NK-92 treated with Interleukin-12 subunit alpha and Interleukin-12 subunit beta, amount 100 ng/mL, for 24 hours (cell line): ENCODE measurements around the gene FBXL19.

Experiments used
- DNase-seq: peaks from one replicate; lab custom pipeline; 2025; lab: John Stamatoyannopoulos, UW

Gene FBXL19

DNA sequence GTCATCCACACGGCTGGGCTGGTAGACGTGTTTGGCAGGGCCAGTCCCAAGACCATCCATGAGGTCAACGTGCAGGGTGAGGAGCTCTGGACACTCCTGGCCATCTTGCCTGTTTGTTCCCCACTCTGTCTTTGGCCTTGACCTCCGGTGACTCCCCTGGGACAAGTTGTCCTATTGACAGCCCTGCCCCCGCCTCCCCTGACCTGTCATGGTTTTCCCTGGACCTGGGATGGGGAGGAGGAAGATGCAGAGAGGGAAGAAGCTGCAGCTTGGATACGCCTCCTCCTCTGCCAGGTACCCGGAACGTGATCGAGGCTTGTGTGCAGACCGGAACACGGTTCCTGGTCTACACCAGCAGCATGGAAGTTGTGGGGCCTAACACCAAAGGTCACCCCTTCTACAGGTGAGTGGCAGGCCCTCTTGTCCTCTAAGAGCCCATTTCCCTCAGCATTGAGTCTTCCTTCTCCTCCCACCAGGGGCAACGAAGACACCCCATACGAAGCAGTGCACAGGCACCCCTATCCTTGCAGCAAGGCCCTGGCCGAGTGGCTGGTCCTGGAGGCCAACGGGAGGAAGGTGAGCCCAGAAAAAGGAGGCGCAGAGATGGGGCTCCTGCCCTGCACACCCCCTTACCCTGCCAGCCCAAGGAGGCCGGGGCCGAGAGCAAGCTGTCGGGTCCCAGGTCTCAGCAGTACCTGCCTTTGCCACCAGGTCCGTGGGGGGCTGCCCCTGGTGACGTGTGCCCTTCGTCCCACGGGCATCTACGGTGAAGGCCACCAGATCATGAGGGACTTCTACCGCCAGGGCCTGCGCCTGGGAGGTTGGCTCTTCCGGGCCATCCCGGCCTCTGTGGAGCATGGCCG lies 63.0 kb downstream of the FBXL19 start:
- DNase-seq: no peak

DNA sequence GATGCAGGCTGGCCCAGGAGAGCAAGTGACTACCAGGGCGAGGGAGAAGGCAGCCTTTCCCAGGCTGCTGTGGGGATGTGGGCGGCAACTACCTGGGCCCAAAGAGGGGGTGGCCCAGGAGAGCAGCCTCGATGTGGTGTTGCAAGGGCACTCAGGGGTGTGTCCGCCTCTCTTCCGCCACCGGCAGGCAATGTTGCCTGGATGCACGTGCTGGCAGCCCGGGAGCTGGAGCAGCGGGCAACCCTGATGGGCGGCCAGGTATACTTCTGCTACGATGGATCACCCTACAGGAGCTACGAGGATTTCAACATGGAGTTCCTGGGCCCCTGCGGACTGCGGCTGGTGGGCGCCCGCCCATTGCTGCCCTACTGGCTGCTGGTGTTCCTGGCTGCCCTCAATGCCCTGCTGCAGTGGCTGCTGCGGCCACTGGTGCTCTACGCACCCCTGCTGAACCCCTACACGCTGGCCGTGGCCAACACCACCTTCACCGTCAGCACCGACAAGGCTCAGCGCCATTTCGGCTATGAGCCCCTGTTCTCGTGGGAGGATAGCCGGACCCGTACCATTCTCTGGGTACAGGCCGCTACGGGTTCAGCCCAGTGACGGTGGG lies 64.3 kb downstream of the FBXL19 start:
- no peak for DNase-seq

- DNase-seq: no peak
Observed at GRCh38 chr16:30989469-30990047, 66.2 kb downstream of the FBXL19 start.

DNA sequence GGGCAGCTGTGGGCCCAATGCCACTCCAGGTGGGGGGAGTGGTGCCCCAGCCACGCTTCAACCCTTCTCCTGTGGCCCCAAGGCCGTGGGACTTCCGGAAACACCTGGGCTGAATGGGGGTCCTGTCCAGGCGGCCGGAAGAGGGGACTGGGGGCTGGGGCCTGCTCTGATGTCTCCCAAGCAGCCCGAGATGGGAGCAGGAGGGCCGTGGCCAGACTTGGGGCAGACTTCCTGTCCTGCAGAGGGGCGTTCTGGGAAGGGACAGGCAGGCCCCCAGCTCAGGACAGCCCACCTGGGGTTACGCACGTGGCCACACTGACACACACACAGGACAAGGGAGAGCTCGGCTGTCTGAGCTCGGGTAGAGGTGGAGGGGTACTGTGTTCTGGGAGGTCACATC lies 66.7 kb downstream of the FBXL19 start:
- no peak for DNase-seq

DNA sequence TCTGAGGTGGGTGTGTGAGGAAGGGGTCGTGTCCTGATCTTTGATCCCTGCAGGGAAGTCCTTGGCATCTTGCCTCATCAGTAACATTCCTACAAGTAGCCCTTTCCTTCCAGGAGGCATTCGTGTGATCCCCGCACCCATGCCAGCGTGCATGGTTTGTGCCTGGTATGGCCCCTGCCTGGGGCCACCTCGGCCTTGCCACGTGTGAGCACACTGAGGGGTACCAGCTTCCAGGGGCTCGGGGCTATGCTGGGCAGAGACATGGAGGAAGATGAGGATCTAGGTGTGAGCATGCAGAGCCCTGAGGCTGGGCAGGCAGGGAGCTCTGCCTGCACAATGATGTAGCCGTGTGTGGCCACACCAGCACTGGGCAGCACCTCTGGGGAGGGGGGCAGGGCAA lies 67.7 kb downstream of the FBXL19 start:
- no peak for DNase-seq

- DNase-seq: no peak
Observed at GRCh38 chr16:30992276-30992780, 69.0 kb downstream of the FBXL19 start.

DNA sequence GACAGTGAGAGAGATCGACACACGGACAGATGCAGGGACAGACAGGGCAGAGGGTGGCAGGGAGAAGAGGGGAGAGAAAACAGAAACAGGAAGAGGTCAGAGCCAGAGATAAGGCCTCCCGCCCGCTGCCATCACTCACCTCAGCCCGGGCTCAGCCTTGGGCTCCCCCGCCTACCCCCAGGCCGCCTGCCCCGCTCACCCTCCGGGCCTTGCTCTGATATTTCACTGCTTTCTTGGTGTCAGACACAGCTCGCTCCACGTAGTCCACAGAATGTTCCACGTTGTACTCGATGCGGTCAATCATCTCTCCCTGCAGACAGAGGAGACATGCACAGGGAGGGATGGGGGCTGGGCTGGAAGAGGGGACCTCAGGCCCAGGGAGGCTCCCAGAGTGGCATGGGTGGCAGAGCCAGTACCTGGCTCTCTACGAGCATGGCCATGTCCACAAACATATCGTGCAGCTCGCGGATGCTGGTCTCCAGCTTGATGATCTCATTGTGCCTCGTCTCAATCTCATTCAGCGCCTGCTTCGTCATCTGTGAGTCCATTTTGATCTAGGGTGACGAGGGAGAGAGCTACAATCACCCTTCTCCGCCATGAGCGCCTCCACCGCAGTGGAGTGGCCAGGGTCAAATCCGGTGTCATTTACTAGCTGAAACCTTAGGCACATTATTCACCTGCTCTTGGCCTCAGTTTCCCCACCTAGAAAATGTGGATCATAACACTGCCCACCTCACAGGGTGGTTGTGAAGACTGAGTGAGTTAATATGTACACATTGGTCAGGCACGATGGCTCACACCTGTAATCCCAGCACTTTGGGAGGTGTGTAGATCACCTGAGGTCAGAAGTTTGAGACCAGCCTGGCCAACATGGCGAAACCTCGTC lies 69.8 kb downstream of the FBXL19 start:
- no peak for DNase-seq

DNA sequence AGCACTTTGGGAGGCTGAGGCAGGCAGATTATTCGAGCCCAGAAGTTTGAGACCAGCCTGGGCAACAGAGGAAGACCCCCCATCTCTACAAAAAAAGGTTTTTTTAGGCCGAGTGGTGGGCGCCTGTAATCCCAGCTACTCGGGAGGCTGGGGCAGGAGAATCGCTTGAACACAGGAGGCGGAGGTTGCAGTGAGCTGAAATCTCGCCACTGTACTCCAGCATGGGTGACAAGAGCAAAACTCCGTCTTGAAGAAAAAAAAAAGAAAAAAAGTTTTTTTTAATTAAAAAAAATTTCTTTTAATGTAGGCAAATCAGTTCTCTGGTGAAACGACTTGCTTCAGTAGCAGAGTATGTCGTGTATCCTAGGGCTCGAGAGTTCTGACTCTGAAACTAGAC lies 72.6 kb downstream of the FBXL19 start:
- no peak for DNase-seq

DNA sequence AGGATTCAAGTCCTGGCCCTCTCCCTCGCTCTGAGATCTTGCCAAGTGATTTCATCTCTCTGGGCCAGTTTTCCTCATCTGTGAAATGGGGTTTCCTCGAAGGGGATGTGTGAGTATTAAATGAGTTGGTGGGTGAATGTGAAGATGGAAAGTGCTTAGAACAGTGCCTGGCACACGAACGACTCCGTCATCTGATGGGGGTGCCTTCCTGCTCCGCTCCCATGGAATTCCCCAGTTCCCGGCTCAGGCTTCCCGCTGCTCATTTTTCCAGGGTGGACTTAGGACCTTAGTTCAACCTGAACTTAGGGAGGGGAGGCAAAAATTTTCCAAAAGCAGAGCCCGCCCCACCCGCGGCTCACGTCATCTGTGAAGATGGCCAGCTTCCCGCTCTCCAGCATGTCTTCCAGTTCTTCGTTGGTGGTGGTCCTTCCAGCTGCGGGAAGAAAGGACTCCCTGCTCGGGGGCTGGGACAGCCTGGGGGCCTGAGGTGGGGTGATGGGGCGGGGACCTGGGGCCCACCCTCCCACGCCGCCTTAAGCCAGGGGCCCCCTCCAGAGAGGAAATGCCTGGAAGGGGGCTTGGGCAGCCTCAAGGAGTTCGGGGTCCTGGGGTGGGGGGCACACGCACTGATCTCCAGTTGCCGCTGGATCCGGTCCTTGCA lies 73.1 kb downstream of the FBXL19 start:
- DNase-seq: no peak

GRCh38 chr16:30996985-30997724 lies 73.8 kb downstream of the FBXL19 start:
- DNase-seq: peak; percentile 69

DNA sequence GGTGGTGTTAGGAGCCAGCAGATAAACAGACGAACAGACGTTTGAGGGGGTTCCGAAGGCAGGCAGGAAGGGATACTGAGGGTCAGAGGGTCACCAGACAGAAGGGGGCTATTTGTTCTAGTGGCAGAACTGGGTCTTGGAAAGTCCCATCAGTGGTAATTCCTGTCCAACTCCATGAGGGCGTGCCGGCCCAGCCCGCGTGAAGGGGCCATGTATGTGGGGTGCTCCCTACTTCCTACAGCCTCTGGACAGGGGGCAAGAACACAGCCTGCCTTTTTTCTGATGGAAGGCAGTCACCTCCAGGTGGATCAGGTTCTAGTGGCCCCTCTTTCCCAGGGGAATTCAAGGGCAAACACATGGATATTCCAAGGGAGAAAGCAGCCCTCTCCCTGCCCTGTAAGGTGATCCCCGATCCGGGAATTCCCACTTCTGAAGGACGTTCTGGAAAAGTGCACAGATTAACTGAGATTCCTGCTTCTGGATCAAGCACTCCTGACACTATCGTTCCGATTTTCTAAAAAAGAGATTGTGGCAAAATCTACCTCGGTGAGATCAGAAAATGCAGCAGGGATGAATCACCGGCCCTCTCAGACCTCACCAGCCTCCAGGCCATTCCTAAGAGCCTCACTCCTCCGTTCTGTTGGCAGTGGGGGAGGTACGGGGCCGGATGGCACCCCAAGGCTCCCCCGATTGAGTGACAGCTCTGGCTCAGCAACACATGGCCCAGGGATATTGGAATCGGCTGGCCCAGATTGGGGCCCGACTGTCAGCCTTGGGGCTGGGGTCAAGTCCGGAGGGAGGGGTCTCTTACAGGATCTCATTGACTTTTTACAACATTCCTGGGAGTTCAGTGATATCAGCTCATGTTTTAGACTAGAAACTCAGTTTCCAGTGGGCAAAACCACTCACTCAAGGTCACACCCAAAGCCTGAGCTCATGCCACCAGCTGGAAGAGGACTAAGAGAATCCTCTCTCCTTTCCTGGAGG lies 74.6 kb downstream of the FBXL19 start:
- DNase-seq: no peak
